A549 (cell line): ENCODE results near the gene DHX38. TPM values are rescaled to one million over a fixed set of nuclear protein-coding genes. Genes with fewer than 3 reads are reported as not detected.

ENCODE experiments used
- ATAC-seq, 2 experiments: fragments of 200-7000 bp in 1 of 2; fragments of >200 bp in 1 of 2; cut with Nextera tagmentation in 1 of 2; cut with Tn5 transposase in 1 of 2; 3 replicates each; pipeline versions ENCODE4 v1.8.0 to v1.9.1; 2018 to 2020; ENCODE audit warnings: mild to moderate bottlenecking in 1 of 2, moderate library complexity in 1 of 2
- CTCF ChIA-PET: fragments of 300-600 bp; sonication (Branson Sonifier 250); formaldehyde crosslinking; extraction: SDS; loops from one replicate; lab custom pipeline; 2021; ENCODE audit warnings: antibody characterized with exemption, inconsistent platforms; lab: Yijun Ruan, JAX
- POLR2A ChIA-PET: fragments of 350-600 bp; formaldehyde crosslinking; extraction: SDS; loops from one replicate; lab custom pipeline; 2021; ENCODE audit warnings: antibody characterized with exemption, inconsistent platforms; lab: Yijun Ruan, JAX
- DNase-seq, 2 experiments: peaks; one replicate each; pipeline versions ENCODE4 v3.0.0 to v3.0.0-alpha.2; 2011 to 2016; ENCODE audit warnings: low read depth in 1 of 2, low spot score in 1 of 2
- FAIRE-seq: peaks from 2 replicates; lab custom pipeline; 2011; peaks lifted over from hg19 to GRCh38; lab: Jason Lieb, UNC
- H3K27ac ChIP-seq, 2 experiments: fragments of >200 bp; sonication (Bioruptor Twin); formaldehyde crosslinking; 3 replicates each; pipeline ENCODE4 v1.5.1; 2016 to 2017
- H3K4me1 ChIP-seq: fragments of >200 bp; sonication (Bioruptor Twin); formaldehyde crosslinking; 3 replicates; pipeline ENCODE4 v1.6.1; 2016
- H3K4me2 ChIP-seq: fragments of >200 bp; sonication (Bioruptor Twin); formaldehyde crosslinking; 3 replicates; pipeline ENCODE4 v1.6.1; 2016
- H3K4me3 ChIP-seq: fragments of >200 bp; sonication (Bioruptor Twin); formaldehyde crosslinking; 3 replicates; pipeline ENCODE4 v1.5.1; 2016
- H3K9me3 ChIP-seq: fragments of >200 bp; sonication (Bioruptor Twin); formaldehyde crosslinking; 3 replicates; pipeline ENCODE4 v1.6.1; 2016
- ATOH8 ChIP-seq: fragments of 250-450 bp; sonication (Bioruptor Pico); IDR thresholded peaks from 2 replicates; pipeline ENCODE4 v1.5.0; 2020; ENCODE audit warnings: low read depth, mild to moderate bottlenecking, moderate library complexity
- CHD4 ChIP-seq: fragments of 200-600 bp; sonication (generic); IDR thresholded peaks from 2 replicates; pipeline ENCODE4 v1.6.1; 2016; ENCODE audit warnings: antibody characterized with exemption, mild to moderate bottlenecking, borderline replicate concordance
- CTCF ChIP-seq: fragments of >200 bp; sonication (Bioruptor Twin); formaldehyde crosslinking; IDR thresholded peaks from 3 replicates; pipeline ENCODE4 v1.5.1; 2016
- EHF ChIP-seq: fragments of 250-450 bp; sonication (Bioruptor Pico); IDR thresholded peaks from 2 replicates; pipeline ENCODE4 v1.5.0; 2020; ENCODE audit warnings: mild to moderate bottlenecking
- ESRRA ChIP-seq: fragments of 150-350 bp; IDR thresholded peaks from 2 replicates; pipeline ENCODE4 v1.6.1; 2014; ENCODE audit warnings: mild to moderate bottlenecking, low read length, borderline replicate concordance
- FOSL2 ChIP-seq, 2 experiments: fragments of 450-650 bp in 1 of 2; fragments of >200 bp in 1 of 2; sonication (Bioruptor Twin) in 1 of 2; formaldehyde crosslinking; IDR thresholded peaks; 2 replicates each; pipeline versions ENCODE4 v1.5.0 to v1.6.1; 2016 to 2020; ENCODE audit warnings: mild to moderate bottlenecking in 1 of 2, moderate library complexity in 1 of 2
- GATA3 ChIP-seq: IDR thresholded peaks from 2 replicates; pipeline ENCODE4 v1.6.1; 2012; ENCODE audit warnings: borderline replicate concordance
- HDAC2 ChIP-seq: fragments of 200-600 bp; sonication (generic); IDR thresholded peaks from 2 replicates; pipeline ENCODE4 v1.6.1; 2016
- JUN ChIP-seq, 2 experiments: fragments of >200 bp; sonication (Bioruptor Twin); formaldehyde crosslinking; IDR thresholded peaks; 2 replicates in 1 of 2; 3 replicates in 1 of 2; pipeline ENCODE4 v1.6.1; 2016 to 2017
- KDM1A ChIP-seq: fragments of 200-600 bp; sonication (generic); IDR thresholded peaks from 2 replicates; pipeline ENCODE4 v1.6.1; 2016; ENCODE audit warnings: low read depth, mild to moderate bottlenecking
- KDM5A ChIP-seq: fragments of 200-600 bp; sonication (generic); IDR thresholded peaks from 2 replicates; pipeline ENCODE4 v1.6.1; 2016; ENCODE audit warnings: antibody characterized with exemption, mild to moderate bottlenecking
- MAFK ChIP-seq: fragments of 450-650 bp; IDR thresholded peaks from 2 replicates; pipeline ENCODE4 v1.6.1; 2014; ENCODE audit not compliant: partially characterized antibody
- NFE2L2 ChIP-seq: fragments of 150-350 bp; conservative IDR thresholded peaks from 2 replicates; pipeline ENCODE4 v1.6.1; 2014; ENCODE audit warnings: low read length
- NR3C1 ChIP-seq: fragments of >200 bp; sonication (Bioruptor Twin); formaldehyde crosslinking; IDR thresholded peaks from 3 replicates; pipeline ENCODE4 v1.6.1; 2017
- POLR2AphosphoS2 ChIP-seq: conservative IDR thresholded peaks from 2 replicates; pipeline ENCODE4 v1.6.1; 2012; ENCODE audit warnings: low read length, improper control_type of control experiment, inconsistent platforms
- RAD21 ChIP-seq, 2 experiments: fragments of >200 bp in 1 of 2; sonication (Bioruptor Twin) in 1 of 2; formaldehyde crosslinking in 1 of 2; IDR thresholded peaks in 1 of 2; conservative IDR thresholded peaks in 1 of 2; 2 replicates in 1 of 2; 3 replicates in 1 of 2; pipeline ENCODE4 v1.6.1; 2012 to 2018; ENCODE audit warnings: inconsistent platforms in 1 of 2
- RARB ChIP-seq: fragments of 250-450 bp; sonication (Bioruptor Pico); IDR thresholded peaks from 2 replicates; pipeline ENCODE4 v1.8.0; 2021; ENCODE audit warnings: mild to moderate bottlenecking, moderate library complexity
- REST ChIP-seq: fragments of 200-600 bp; sonication (generic); IDR thresholded peaks from 2 replicates; pipeline ENCODE4 v1.6.1; 2016; ENCODE audit warnings: antibody characterized with exemption, mild to moderate bottlenecking, moderate library complexity
- RNF2 ChIP-seq: fragments of 200-600 bp; sonication (generic); IDR thresholded peaks from 2 replicates; pipeline ENCODE4 v1.6.1; 2016; ENCODE audit warnings: low read depth, mild to moderate bottlenecking, antibody characterized with exemption, moderate library complexity, borderline replicate concordance
- SMC3 ChIP-seq: fragments of >200 bp; sonication (Bioruptor Twin); formaldehyde crosslinking; IDR thresholded peaks from 3 replicates; pipeline ENCODE4 v1.6.1; 2018; ENCODE audit warnings: inconsistent platforms
- SREBF2 ChIP-seq: fragments of 450-650 bp; IDR thresholded peaks from 2 replicates; pipeline ENCODE4 v1.6.1; 2014; ENCODE audit warnings: mild to moderate bottlenecking, moderate library complexity
- USF2 ChIP-seq: fragments of 450-650 bp; IDR thresholded peaks from 2 replicates; pipeline ENCODE4 v1.6.1; 2014; ENCODE audit warnings: antibody characterized with exemption
- ZC3H11A ChIP-seq: fragments of 450-650 bp; IDR thresholded peaks from 2 replicates; pipeline ENCODE4 v1.6.1; 2014; ENCODE audit warnings: antibody characterized with exemption, mild to moderate bottlenecking
- ZFP36 ChIP-seq: fragments of 450-650 bp; IDR thresholded peaks from 2 replicates; pipeline ENCODE4 v1.6.1; 2014; ENCODE audit warnings: borderline replicate concordance; ENCODE audit not compliant: partially characterized antibody
- WGBS: methylation state at CpG from one replicate; pipeline ENCODE4 v1.1.6; 2017; ENCODE audit errors: missing lambda C conversion rate; 5-methylcytosine and 5-hydroxymethylcytosine counted together
- polyA plus RNA-seq, 4 experiments: library from polyadenylated mRNA; depleted of rRNA in 3 of 4; stranded (reverse); fragments of >200 nt; fragmentation: RNase III in 1 of 4; extraction: RNeasy Plus Mini Kit Qiagen cat#74134 plus additional on column Dnase treatment in 1 of 4; gene quantifications; 2 replicates in 3 of 4; 3 replicates in 1 of 4; pipeline ENCODE4 v1.2.3, GENCODE V29; 2011 to 2017

Gene DHX38
- polyA plus RNA-seq, 2 of the 4 experiments (the other 2 are of a cell fraction), result 41.9 to 80.6 TPM

GRCh38 chr16:72098936-72099335 is 5.3 kb downstream of the DHX38 start:
- POLR2A ChIA-PET, result no interaction called here
- CTCF ChIA-PET, result interaction anchor here (0.7 to 7.5 kb wide), 10 partner anchors 8 to 86 kb away, joined by 3 to 43 read pairs (median 4); no protein-coding TSS in a partner anchor
- WGBS, result 59% methylated on average over 15 of the region's 15 CpGs
- TF ChIP-seq JUN (IDR thresholded peaks at IDR 0.05) (no peak), KDM1A (no peak), SREBF2 (no peak), NFE2L2 (no peak), MAFK (no peak), USF2 (no peak), POLR2AphosphoS2 (no peak), FOSL2 (IDR thresholded peaks at IDR 0.05) (no peak), FOSL2 (CRISPR knock-in tag; IDR thresholded peaks at IDR 0.05) (no peak), KDM5A (no peak), EHF (no peak), ESRRA (no peak), REST (no peak)
- TF ChIP-seq, all 56 proteins: peak for 0
- Histone ChIP-seq H3K4me1 (peaks cover 8% of the 10 kb centered on the region; the same call in 2 of the 3 replicates), H3K4me3 (no peak overlapping the region), H3K9me3 (no peaks in the 10 kb centered on the region), H3K27ac (no peak overlapping the region), H3K4me2 (no peak overlapping the region)
- DNase-seq (peak in 1 of 2 experiments; percentile 27), ATAC-seq (peak; percentile 64 to 72), FAIRE-seq (no peak)

- Histone ChIP-seq H3K4me1 (peaks cover 8% of the 10 kb centered on the region; the same call in 2 of the 3 replicates), H3K4me2 (no peak overlapping the region), H3K9me3 (no peaks in the 10 kb centered on the region), H3K4me3 (no peak overlapping the region), H3K27ac (no peak overlapping the region)
- 66% methylated on average over 12 of the region's 12 CpGs for WGBS
- ATAC-seq (peak; percentile 94 to 98), FAIRE-seq (peak; percentile 59), DNase-seq (peak; percentile 76 to 87)
- ChIA-PET CTCF (interaction anchor here (0.7 to 7.5 kb wide), 19 partner anchors 10 to 489 kb away, joined by 3 to 43 read pairs (median 4); no protein-coding TSS in a partner anchor), POLR2A (no interaction called here)
- TF ChIP-seq RNF2 (no peak), SMC3 (peak; percentile 42), CTCF (peak; percentile 57), RARB (CRISPR knock-in tag) (no peak), GATA3 (no peak), EHF (no peak), HDAC2 (no peak), ATOH8 (CRISPR knock-in tag) (no peak), ZFP36 (no peak), RAD21 (conservative IDR thresholded peaks at IDR 0.05 in 1 of 2, IDR thresholded peaks at IDR 0.05 in 1 of 2) (peak; percentile 71 to 78), POLR2AphosphoS2 (no peak), NR3C1 (no peak), ZC3H11A (no peak), SREBF2 (no peak), CHD4 (no peak)
These were observed 5.8 kb downstream of the DHX38 start for GRCh38 chr16:72099377-72099818.
